Measurements from ENCODE around the gene ERMP1.
A peak's percentile ranks its signal among the peaks of the same experiment; 100 is the strongest.

The ERMP1 gene

DNA sequence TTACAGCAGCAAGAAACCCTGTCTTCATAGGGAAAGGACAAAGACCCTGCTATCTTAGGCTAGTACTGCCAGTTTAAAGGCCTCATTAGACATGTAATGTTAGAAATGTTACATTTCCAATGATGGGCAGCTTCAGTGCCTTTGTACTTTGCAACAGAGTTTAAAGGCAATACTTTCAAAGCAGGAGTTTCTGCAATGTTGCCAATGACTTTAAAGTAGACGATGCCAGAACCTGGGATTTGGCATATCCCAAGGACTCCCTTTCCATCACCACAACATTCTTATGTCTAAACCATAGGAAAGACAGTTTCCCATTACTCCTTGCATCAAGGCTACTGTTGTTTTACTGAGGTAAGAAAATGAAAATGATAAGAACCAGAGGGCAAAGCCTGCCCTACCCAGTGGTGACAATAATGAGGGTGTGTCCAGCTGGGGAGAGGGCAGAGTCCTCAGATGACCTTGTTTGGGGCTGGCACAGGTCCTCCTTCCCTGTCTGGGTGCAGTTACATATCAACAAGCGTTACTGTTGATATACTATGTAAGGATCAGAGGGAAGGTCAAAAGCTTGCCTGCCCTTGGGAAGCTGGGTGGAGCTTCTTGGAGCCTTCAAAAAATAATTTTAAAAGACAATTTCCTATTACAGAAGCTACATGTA, 30.3 kb upstream of the ERMP1 start:
- H3K27ac Mint-ChIP-seq, result no peak overlapping the region
- no peaks in the 10 kb centered on the region for H3K36me3 Mint-ChIP-seq (ENCODE audit: low read depth)
- TF ChIP-seq, protein P1, sequence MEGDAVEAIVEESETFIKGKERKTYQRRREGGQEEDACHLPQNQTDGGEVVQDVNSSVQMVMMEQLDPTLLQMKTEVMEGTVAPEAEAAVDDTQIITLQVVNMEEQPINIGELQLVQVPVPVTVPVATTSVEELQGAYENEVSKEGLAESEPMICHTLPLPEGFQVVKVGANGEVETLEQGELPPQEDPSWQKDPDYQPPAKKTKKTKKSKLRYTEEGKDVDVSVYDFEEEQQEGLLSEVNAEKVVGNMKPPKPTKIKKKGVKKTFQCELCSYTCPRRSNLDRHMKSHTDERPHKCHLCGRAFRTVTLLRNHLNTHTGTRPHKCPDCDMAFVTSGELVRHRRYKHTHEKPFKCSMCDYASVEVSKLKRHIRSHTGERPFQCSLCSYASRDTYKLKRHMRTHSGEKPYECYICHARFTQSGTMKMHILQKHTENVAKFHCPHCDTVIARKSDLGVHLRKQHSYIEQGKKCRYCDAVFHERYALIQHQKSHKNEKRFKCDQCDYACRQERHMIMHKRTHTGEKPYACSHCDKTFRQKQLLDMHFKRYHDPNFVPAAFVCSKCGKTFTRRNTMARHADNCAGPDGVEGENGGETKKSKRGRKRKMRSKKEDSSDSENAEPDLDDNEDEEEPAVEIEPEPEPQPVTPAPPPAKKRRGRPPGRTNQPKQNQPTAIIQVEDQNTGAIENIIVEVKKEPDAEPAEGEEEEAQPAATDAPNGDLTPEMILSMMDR (IDR thresholded peaks at IDR 0.05), result no peak
- peaks cover 24% of the 10 kb centered on the region for H3K4me1 Mint-ChIP-seq
- peaks cover 6% of the 10 kb centered on the region for H3K27me3 Mint-ChIP-seq (ENCODE audit: low read depth, poor library complexity)
- no peak for DNase-seq
- H3K4me3 Mint-ChIP-seq, result no peak overlapping the region
- no peaks in the 10 kb centered on the region for H3K9me3 Mint-ChIP-seq

DNA sequence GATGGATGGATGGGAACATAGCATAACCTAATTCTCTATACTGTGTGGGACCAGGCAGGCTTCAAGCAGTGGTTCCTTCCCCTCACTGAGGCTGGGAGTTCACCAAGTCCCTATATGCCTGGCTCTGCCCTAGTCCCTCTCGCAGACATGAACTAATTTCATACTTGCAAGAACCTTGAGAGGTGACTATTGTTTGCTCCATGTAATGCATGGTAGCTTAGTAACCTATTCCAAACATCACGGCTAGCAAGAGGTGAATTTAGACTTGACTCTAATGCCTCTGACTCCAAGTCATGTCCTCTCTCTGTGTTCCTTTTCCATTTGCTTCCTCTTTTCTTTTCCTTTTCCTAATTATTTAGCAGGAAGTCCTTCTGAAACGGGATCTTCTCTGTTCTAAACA, 25.9 kb upstream of the ERMP1 start:
- TF ChIP-seq, protein P1 (IDR thresholded peaks at IDR 0.05), result no peak
- H3K27me3 Mint-ChIP-seq (ENCODE audit: low read depth, poor library complexity), result peaks cover 10% of the 10 kb centered on the region
- H3K4me1 Mint-ChIP-seq, result peaks cover 15% of the 10 kb centered on the region
- DNase-seq, result no peak
- H3K36me3 Mint-ChIP-seq (ENCODE audit: low read depth), result no peaks in the 10 kb centered on the region
- H3K4me3 Mint-ChIP-seq, result no peak overlapping the region
- H3K27ac Mint-ChIP-seq, result no peak overlapping the region
- no peaks in the 10 kb centered on the region for H3K9me3 Mint-ChIP-seq

DNA sequence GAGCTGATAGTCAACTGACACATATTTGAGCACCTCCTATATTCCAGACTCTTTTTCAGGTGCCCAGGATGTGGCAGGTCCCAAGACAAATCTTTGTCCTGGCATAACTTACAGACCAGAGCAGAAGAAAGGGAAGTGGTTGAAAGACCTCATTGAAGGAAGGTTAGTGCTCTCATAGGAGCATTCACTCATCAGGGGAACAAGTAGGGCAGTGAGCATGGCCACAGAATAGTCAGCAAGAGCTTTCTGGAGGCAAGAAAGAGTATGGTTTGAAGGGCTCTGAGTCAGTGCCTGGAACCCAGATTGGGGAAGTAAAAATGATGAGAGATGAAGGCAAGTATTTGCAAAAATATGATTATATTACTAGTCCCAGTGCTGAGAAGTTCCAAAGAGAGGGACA, 25.0 kb upstream of the ERMP1 start:
- Mint-ChIP-seq H3K4me1 (peaks cover 23% of the 10 kb centered on the region), H3K36me3 (ENCODE audit: low read depth) (no peaks in the 10 kb centered on the region), H3K4me3 (no peak overlapping the region), H3K27ac (no peak overlapping the region), H3K9me3 (no peaks in the 10 kb centered on the region), H3K27me3 (ENCODE audit: low read depth, poor library complexity) (peaks cover 10% of the 10 kb centered on the region)
- TF ChIP-seq, protein P1 (IDR thresholded peaks at IDR 0.05), result no peak
- DNase-seq, result no peak

DNA sequence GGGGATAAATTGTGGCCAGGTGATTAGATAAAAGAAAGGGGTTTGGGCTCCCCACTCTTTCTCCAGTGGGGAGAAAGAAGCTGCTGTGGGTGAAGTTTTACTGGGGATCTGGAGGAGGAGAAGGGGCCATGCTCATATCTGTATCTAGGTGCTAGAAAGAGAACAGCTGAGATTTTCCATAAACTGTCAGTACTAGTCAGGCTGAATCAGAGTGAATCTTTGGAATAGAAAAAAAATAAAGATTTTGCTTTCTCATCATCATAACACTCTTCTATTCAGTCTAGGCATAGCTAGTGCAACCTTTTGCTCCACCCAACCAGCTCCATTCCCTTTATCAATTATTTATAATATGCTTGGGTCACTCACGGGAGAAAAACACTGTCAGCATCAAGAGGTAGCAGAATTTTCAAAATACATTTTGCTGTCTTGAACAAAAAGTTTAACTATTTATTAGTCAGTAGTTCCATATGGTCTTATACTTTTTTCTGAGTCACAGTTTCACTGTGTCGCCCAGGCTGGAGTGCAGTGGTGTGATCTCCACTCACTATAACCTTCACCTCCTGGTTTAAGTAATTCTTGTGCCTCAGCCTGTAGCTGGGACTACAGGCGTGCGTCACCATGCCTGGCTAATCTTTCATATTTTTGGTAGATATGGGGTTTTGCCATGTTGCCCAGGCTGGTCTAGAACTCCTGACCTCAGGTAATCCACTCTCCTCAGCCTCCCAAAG, 21.3 kb upstream of the ERMP1 start:
- no peak overlapping the region for H3K27ac Mint-ChIP-seq
- H3K27me3 Mint-ChIP-seq (ENCODE audit: low read depth, poor library complexity), result peaks cover 4% of the 10 kb centered on the region
- H3K9me3 Mint-ChIP-seq, result no peaks in the 10 kb centered on the region
- no peak for DNase-seq
- no peaks in the 10 kb centered on the region for H3K36me3 Mint-ChIP-seq (ENCODE audit: low read depth)
- H3K4me3 Mint-ChIP-seq, result no peak overlapping the region
- peaks cover 26% of the 10 kb centered on the region for H3K4me1 Mint-ChIP-seq
- TF ChIP-seq, protein P1 (IDR thresholded peaks at IDR 0.05), result no peak

DNA sequence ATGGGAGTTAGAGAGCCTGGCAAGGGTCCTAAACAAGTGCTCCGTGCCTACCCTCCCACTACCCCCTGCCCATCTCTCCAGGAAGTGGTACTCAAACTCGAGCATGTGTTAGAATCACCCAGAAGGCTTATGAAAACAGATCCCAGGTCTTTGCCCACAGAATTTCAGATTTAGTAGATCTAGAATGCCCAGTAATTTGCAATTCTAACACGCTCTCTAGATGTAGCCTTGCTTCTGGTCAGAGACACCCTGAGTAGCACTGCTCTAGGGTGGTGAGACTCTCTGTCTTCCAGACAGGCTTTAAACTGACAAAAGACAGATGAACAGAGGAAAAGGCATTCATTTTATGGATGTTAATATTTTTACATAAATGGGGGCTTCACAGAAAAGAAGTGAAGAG, 20.7 kb upstream of the ERMP1 start:
- H3K9me3 Mint-ChIP-seq, result no peaks in the 10 kb centered on the region
- H3K27ac Mint-ChIP-seq, result peak overlapping the region; percentile 4
- peaks cover 32% of the 10 kb centered on the region for H3K4me1 Mint-ChIP-seq
- H3K27me3 Mint-ChIP-seq (ENCODE audit: low read depth, poor library complexity), result peaks cover 4% of the 10 kb centered on the region
- DNase-seq, result no peak
- no peaks in the 10 kb centered on the region for H3K36me3 Mint-ChIP-seq (ENCODE audit: low read depth)
- TF ChIP-seq, protein P1 (IDR thresholded peaks at IDR 0.05), result no peak
- no peak overlapping the region for H3K4me3 Mint-ChIP-seq

DNA sequence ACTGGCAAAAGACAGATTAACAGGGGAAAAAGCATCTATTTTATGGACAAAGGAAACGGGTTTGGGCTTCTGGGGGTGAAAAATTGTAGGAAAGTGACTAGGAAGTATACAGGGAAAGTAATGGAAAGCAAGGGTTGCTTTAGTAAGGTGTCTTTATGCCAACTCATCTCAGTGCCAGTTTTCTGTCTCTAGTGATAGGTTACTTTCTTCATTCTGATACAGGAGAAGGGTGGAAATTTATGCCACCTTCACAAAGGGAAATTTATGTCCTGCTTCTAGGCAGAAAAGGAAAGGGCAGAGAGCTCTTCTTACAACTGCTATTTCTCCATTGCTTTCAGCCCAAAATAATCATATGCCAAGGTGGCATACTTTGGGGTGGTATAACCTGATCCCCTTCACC, 20.1 kb upstream of the ERMP1 start:
- DNase-seq, result no peak
- TF ChIP-seq, protein P1 (IDR thresholded peaks at IDR 0.05), result no peak
- Mint-ChIP-seq H3K36me3 (ENCODE audit: low read depth) (no peaks in the 10 kb centered on the region), H3K4me3 (no peak overlapping the region), H3K27me3 (ENCODE audit: low read depth, poor library complexity) (peaks cover 4% of the 10 kb centered on the region), H3K27ac (no peak overlapping the region), H3K9me3 (no peaks in the 10 kb centered on the region), H3K4me1 (peaks cover 38% of the 10 kb centered on the region)

All from nephron progenitor cell (in vitro differentiated cells).